Testis (tissue), 2 donors: ENCODE results near the gene CDYL2.

Source experiments
- POLR2A ChIP-seq: fragments of 450-650 bp; IDR thresholded peaks from one replicate; pipeline ENCODE4 v1.6.1; 2017; ENCODE audit warnings: antibody characterized with exemption, mild to moderate bottlenecking, moderate library complexity
- TF ChIP-seq, protein P1 (sequence below), 3 experiments: fragments of 450-650 bp in 2 of 3; fragments of 200-600 bp in 1 of 3; sonication (generic) in 1 of 3; IDR thresholded peaks; one replicate each; pipeline ENCODE4 v1.5.1; 2016 to 2019; ENCODE audit warnings: antibody characterized with exemption in 3 of 3, mild to moderate bottlenecking in 2 of 3, moderate library complexity in 1 of 3

DNA sequence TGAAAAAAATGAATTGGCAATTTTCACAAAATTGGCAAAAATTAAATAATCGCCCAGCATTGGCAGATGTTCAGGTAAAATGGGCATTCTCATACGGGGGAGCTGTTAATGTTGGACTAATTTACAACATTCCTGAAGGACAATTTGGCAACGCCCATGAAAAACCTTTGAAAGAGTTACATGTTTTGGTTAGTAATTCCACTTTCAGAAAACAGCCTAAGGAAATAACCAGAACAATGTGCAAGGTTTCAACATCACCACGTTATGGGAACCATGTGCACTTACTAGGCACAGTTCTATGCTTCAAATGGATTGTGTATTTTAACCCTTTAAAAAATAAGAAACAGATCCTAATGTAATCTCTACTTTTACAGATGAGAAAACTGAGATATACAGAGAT lies 62.7 kb downstream of the CDYL2 start:
- TF ChIP-seq, protein P1, sequence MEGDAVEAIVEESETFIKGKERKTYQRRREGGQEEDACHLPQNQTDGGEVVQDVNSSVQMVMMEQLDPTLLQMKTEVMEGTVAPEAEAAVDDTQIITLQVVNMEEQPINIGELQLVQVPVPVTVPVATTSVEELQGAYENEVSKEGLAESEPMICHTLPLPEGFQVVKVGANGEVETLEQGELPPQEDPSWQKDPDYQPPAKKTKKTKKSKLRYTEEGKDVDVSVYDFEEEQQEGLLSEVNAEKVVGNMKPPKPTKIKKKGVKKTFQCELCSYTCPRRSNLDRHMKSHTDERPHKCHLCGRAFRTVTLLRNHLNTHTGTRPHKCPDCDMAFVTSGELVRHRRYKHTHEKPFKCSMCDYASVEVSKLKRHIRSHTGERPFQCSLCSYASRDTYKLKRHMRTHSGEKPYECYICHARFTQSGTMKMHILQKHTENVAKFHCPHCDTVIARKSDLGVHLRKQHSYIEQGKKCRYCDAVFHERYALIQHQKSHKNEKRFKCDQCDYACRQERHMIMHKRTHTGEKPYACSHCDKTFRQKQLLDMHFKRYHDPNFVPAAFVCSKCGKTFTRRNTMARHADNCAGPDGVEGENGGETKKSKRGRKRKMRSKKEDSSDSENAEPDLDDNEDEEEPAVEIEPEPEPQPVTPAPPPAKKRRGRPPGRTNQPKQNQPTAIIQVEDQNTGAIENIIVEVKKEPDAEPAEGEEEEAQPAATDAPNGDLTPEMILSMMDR (IDR thresholded peaks at IDR 0.05): no peak
- TF ChIP-seq POLR2A: no peak
